Activated CD8-positive, alpha-beta T cell treated with anti-CD3 and anti-CD28 coated beads for 36 hours (primary cell): ENCODE results near the gene PHEX. TPM values are rescaled to one million over a fixed set of nuclear protein-coding genes. Genes with fewer than 3 reads are reported as not detected.

ENCODE experiments used
- ATAC-seq: fragments of 200-7000 bp; cut with Tn5 transposase; one replicate; pipeline ENCODE4 v1.10.0; 2021; ENCODE audit warnings: mild to moderate bottlenecking, moderate library complexity
- CTCF ChIA-PET: fragments of 350-600 bp; sonication (Branson Sonifier 250); formaldehyde crosslinking; loops from one replicate; lab custom pipeline; 2021; ENCODE audit warnings: antibody characterized with exemption; lab: Charles Lee
- POLR2A ChIA-PET: fragments of 350-600 bp; sonication (Branson Sonifier 250); formaldehyde crosslinking; loops from one replicate; lab custom pipeline; 2021; ENCODE audit warnings: antibody characterized with exemption; lab: Charles Lee
- DNase-seq: peaks from one replicate; pipeline ENCODE4 v3.0.0-alpha.2; 2020
- H3K27ac Mint-ChIP-seq: one replicate; pipeline ENCODE4 v1.8.0; 2021; ENCODE audit warnings: mild to moderate bottlenecking, mixed read lengths
- H3K27me3 Mint-ChIP-seq: one replicate; pipeline ENCODE4 v1.8.0; 2021; ENCODE audit warnings: mixed read lengths
- H3K36me3 Mint-ChIP-seq: one replicate; pipeline ENCODE4 v1.8.0; 2021; ENCODE audit warnings: low read depth, mixed read lengths
- H3K4me1 Mint-ChIP-seq: one replicate; pipeline ENCODE4 v1.8.0; 2021; ENCODE audit warnings: low read depth, mixed read lengths
- H3K4me3 Mint-ChIP-seq: one replicate; pipeline ENCODE4 v1.8.0; 2021; ENCODE audit warnings: mild to moderate bottlenecking, moderate library complexity, mixed read lengths
- H3K9me3 Mint-ChIP-seq: one replicate; pipeline ENCODE4 v1.8.0; 2021; ENCODE audit warnings: mixed read lengths
- CTCF ChIP-seq: fragments of 200-600 bp; IDR thresholded peaks from one replicate; pipeline ENCODE4 v1.8.0; 2022; ENCODE audit warnings: antibody characterized with exemption, mild to moderate bottlenecking
- intact Hi-C: fragments of 100-400 bp; cut with micrococcal nuclease; formaldehyde crosslinking; loops from one replicate; pipeline ENCODE4 v1.10.0; 2022
- total RNA-seq, 2 experiments: library from RNA; stranded (reverse); gene quantifications; one replicate each; pipeline ENCODE4 v1.2.3, GENCODE V29; 2021

Gene PHEX
- total RNA-seq, 2 experiments from 2014 or later: 22.7 to 25.2 TPM

DNA sequence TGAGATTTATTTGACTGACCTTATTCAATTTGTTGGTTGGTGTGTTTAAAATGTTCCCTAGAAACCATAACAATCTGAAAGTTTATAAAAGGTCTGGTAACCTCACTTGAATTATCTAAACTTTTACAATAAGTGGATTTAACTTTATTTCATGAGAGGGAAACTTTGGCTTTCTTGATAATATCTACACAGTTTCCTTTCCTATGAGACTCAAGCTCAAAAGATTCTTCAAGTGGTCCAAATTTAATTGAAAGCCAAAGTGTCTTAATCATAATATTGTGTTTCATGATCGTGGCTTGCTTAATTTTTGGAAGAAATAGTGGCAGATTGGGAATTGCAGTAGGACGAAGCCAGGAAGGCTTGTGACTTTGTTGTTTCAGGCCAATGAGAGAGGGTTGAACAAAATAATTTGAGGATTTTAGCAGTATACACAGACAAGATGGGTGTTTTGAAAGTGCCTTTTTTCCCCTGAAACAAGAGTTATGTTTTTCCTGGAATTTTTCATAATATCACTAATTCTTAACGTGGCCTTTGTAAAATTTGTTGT, 55.0 kb downstream of the PHEX start:
- peak overlapping the region; percentile 83 for H3K27ac Mint-ChIP-seq
- intact Hi-C loops: no loop called here
- peaks cover 7% of the 10 kb centered on the region for H3K9me3 Mint-ChIP-seq
- peaks cover 46% of the 10 kb centered on the region for H3K4me1 Mint-ChIP-seq
- no peaks in the 10 kb centered on the region for H3K27me3 Mint-ChIP-seq
- ChIA-PET CTCF (no interaction called here), POLR2A (no interaction called here)
- DNase-seq: no peak
- no peak overlapping the region for H3K4me3 Mint-ChIP-seq
- H3K36me3 Mint-ChIP-seq: peaks cover 71% of the 10 kb centered on the region
- no peak for ATAC-seq
- TF ChIP-seq CTCF: no peak

GRCh38 chrX:22088326-22088725, 56.2 kb downstream of the PHEX start:
- ATAC-seq (peak; percentile 17), DNase-seq (no peak)
- Mint-ChIP-seq H3K27me3 (no peaks in the 10 kb centered on the region), H3K4me1 (peaks cover 44% of the 10 kb centered on the region), H3K36me3 (peaks cover 65% of the 10 kb centered on the region), H3K4me3 (peak overlapping the region; percentile 29), H3K27ac (peak overlapping the region; percentile 83), H3K9me3 (peaks cover 7% of the 10 kb centered on the region)
- ChIA-PET POLR2A (no interaction called here), CTCF (no interaction called here)
- intact Hi-C loops: no loop called here
- TF ChIP-seq CTCF: no peak

- ATAC-seq (no peak), DNase-seq (no peak)
- no peaks in the 10 kb centered on the region for H3K27me3 Mint-ChIP-seq
- peak overlapping the region; percentile 37 for H3K27ac Mint-ChIP-seq
- H3K4me1 Mint-ChIP-seq: peaks cover 46% of the 10 kb centered on the region
- peaks cover 76% of the 10 kb centered on the region for H3K36me3 Mint-ChIP-seq
- peaks cover 7% of the 10 kb centered on the region for H3K9me3 Mint-ChIP-seq
- ChIA-PET POLR2A (interaction anchor here (1.0 kb wide), 1 partner anchor 13 kb away, joined by 3 read pairs; no protein-coding TSS in a partner anchor), CTCF (interaction anchor here (1.2 to 1.7 kb wide), 2 partner anchors 9 to 105 kb away, joined by 6 to 10 read pairs; no protein-coding TSS in a partner anchor)
- H3K4me3 Mint-ChIP-seq: peak overlapping the region; percentile 66
- intact Hi-C loops: no loop called here
- TF ChIP-seq CTCF: no peak
These were observed 58.1 kb downstream of the PHEX start for GRCh38 chrX:22090181-22090580.

GRCh38 chrX:22093550-22093949, 61.4 kb downstream of the PHEX start:
- DNase-seq (no peak), ATAC-seq (no peak)
- Mint-ChIP-seq H3K27ac (no peak overlapping the region), H3K4me1 (peaks cover 27% of the 10 kb centered on the region), H3K36me3 (peaks cover 72% of the 10 kb centered on the region), H3K9me3 (peaks cover 2% of the 10 kb centered on the region), H3K27me3 (no peaks in the 10 kb centered on the region), H3K4me3 (no peak overlapping the region)
- POLR2A ChIA-PET: interaction anchor here (1.5 kb wide), 1 partner anchor 11 kb away, joined by 3 read pairs; no protein-coding TSS in a partner anchor
- no peak for TF ChIP-seq CTCF
- intact Hi-C loops: no loop called here
- CTCF ChIA-PET: interaction anchor here (1.8 kb wide), 1 partner anchor 13 kb away, joined by 4 read pairs; no protein-coding TSS in a partner anchor

GRCh38 chrX:22095286-22095685, 63.2 kb downstream of the PHEX start:
- Mint-ChIP-seq H3K27ac (no peak overlapping the region), H3K27me3 (no peaks in the 10 kb centered on the region), H3K4me3 (no peak overlapping the region), H3K36me3 (peaks cover 68% of the 10 kb centered on the region), H3K4me1 (peaks cover 20% of the 10 kb centered on the region), H3K9me3 (peaks cover 2% of the 10 kb centered on the region)
- TF ChIP-seq CTCF: no peak
- POLR2A ChIA-PET: no interaction called here
- no peak for ATAC-seq
- CTCF ChIA-PET: interaction anchor here (1.8 kb wide), 1 partner anchor 14 kb away, joined by 4 read pairs; no protein-coding TSS in a partner anchor
- no peak for DNase-seq
- intact Hi-C loops: no loop called here
